Natural killer cell (primary cell): Measurements from ENCODE around the gene RSPRY1. TPM values are rescaled to one million over a fixed set of nuclear protein-coding genes. Genes with fewer than 3 reads are reported as not detected.

ENCODE experiments used
- ATAC-seq, 3 donors: fragments of 150-1000 bp in 2 of 3; fragments of 200-7000 bp in 1 of 3; cut with Tn5 transposase; 1 replicate in 1 of 3; 2 replicates in 2 of 3; pipeline ENCODE4 v1.10.0; 2021; ENCODE audit warnings: mild to moderate bottlenecking in 2 of 3, moderate library complexity in 2 of 3
- DNase-seq, 2 donors: peaks; one replicate each; pipeline versions ENCODE4 v3.0.0 to v3.0.0-alpha.2; 2013 to 2021; ENCODE audit warnings: mixed read lengths in 1 of 2
- H3K27ac ChIP-seq: one replicate; pipeline ENCODE4 v1.5.1; 2013; ENCODE audit warnings: mild to moderate bottlenecking, low read length
- H3K27me3 ChIP-seq: one replicate; pipeline ENCODE4 v1.6.1; 2013; ENCODE audit warnings: low read length; ENCODE audit not compliant: control insufficient read depth, insufficient read depth
- H3K36me3 ChIP-seq: one replicate; pipeline ENCODE4 v1.6.1; 2013; ENCODE audit warnings: low read length; ENCODE audit not compliant: control insufficient read depth, insufficient read depth
- H3K4me1 ChIP-seq: one replicate; pipeline ENCODE4 v1.6.1; 2013; ENCODE audit warnings: low read length; ENCODE audit not compliant: control insufficient read depth, insufficient read depth
- H3K4me3 ChIP-seq: one replicate; pipeline ENCODE4 v1.5.1; 2013; ENCODE audit warnings: low read length
- H3K9me3 ChIP-seq: one replicate; pipeline ENCODE4 v1.6.1; 2013; ENCODE audit warnings: low read length; ENCODE audit not compliant: control insufficient read depth, insufficient read depth
- H3K27ac Mint-ChIP-seq, 2 donors: one replicate each; pipeline ENCODE4 v1.8.0; 2022; ENCODE audit warnings: mild to moderate bottlenecking in 2 of 2, mixed read lengths in 2 of 2, moderate library complexity in 1 of 2
- H3K27me3 Mint-ChIP-seq, 2 donors: one replicate each; pipeline ENCODE4 v1.8.0; 2022; ENCODE audit warnings: low read depth in 2 of 2, mixed read lengths in 2 of 2
- H3K36me3 Mint-ChIP-seq: one replicate; pipeline ENCODE4 v1.8.0; 2022; ENCODE audit warnings: mixed read lengths
- H3K4me1 Mint-ChIP-seq, 2 donors: one replicate each; pipeline ENCODE4 v1.8.0; 2022; ENCODE audit warnings: mixed read lengths in 2 of 2
- H3K4me3 Mint-ChIP-seq: one replicate; pipeline ENCODE4 v1.8.0; 2022; ENCODE audit warnings: mild to moderate bottlenecking, moderate library complexity, mixed read lengths
- H3K9me3 Mint-ChIP-seq, 2 donors: one replicate each; pipeline ENCODE4 v1.8.0; 2022; ENCODE audit warnings: mixed read lengths in 2 of 2
- WGBS: methylation state at CpG from one replicate; pipeline ENCODE4 v1.1.7; 2013; ENCODE audit warnings: missing lambda C conversion rate; ENCODE audit not compliant: insufficient coverage; 5-methylcytosine and 5-hydroxymethylcytosine counted together
- intact Hi-C: fragments of 100-400 bp; cut with micrococcal nuclease; formaldehyde crosslinking; loops from one replicate; pipeline ENCODE4 v1.14.2; 2022
- total RNA-seq, 4 donors: library from RNA; stranded (reverse); fragments of 120-200 nt in 1 of 4; gene quantifications; one replicate each; pipeline versions ENCODE4 v1.2.3 to v1.2.4, GENCODE V29; 2013 to 2022
- TF ChIP-seq, protein P1 (sequence below): fragments of 200-600 bp; IDR thresholded peaks from one replicate; pipeline ENCODE4 v1.8.0; 2022; ENCODE audit warnings: antibody characterized with exemption

Gene RSPRY1
- total RNA-seq, 3 donors from 2014 or later (not counting 1 experiment from before 2014, with no cell fraction given), result 22.6 to 26.6 (median 23.4) TPM

DNA sequence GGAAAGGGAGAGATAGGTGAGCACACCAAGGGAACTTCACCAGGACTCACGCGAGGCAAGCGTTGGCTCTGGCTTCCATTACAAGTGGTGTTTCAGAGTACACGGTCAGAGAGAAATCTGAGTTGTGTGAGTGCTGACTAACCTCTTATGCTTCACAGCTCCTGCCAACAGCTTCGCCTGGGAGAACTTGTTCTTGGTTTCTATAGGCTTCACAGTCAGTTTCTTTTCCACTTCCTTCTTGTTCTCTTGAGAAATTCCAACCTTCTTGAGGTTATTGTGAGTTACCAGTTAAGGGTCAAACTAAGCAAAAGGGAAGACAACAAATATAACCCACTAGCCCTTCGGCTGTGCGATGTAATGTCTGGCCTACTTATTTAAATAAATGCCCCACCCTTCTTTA lies 19.2 kb upstream of the RSPRY1 start:
- ATAC-seq (no peak), DNase-seq (no peak)
- peak overlapping the region in 1 of 2 donors; percentile 25 for H3K27ac Mint-ChIP-seq
- H3K4me3 ChIP-seq, result no peak overlapping the region
- no peaks in the 10 kb centered on the region for H3K9me3 ChIP-seq
- H3K4me1 ChIP-seq, result peaks cover 2% of the 10 kb centered on the region
- H3K4me1 Mint-ChIP-seq, result peaks cover 0 to 5% of the 10 kb centered on the region in 2 donors
- WGBS, result 88% methylated on average over 7 of the region's 7 CpGs
- H3K27me3 ChIP-seq, result no peaks in the 10 kb centered on the region
- H3K36me3 ChIP-seq, result peaks cover 77% of the 10 kb centered on the region
- intact Hi-C loops, result loop anchor here (5.0 kb wide), 1 partner anchor 305 kb away; no protein-coding TSS in a partner anchor
- peaks cover 34% of the 10 kb centered on the region for H3K36me3 Mint-ChIP-seq
- H3K27me3 Mint-ChIP-seq, result no peaks in the 10 kb centered on the region
- no peak overlapping the region for H3K27ac ChIP-seq
- H3K4me3 Mint-ChIP-seq, result no peak overlapping the region
- no peaks in the 10 kb centered on the region for H3K9me3 Mint-ChIP-seq
- TF ChIP-seq, protein P1, sequence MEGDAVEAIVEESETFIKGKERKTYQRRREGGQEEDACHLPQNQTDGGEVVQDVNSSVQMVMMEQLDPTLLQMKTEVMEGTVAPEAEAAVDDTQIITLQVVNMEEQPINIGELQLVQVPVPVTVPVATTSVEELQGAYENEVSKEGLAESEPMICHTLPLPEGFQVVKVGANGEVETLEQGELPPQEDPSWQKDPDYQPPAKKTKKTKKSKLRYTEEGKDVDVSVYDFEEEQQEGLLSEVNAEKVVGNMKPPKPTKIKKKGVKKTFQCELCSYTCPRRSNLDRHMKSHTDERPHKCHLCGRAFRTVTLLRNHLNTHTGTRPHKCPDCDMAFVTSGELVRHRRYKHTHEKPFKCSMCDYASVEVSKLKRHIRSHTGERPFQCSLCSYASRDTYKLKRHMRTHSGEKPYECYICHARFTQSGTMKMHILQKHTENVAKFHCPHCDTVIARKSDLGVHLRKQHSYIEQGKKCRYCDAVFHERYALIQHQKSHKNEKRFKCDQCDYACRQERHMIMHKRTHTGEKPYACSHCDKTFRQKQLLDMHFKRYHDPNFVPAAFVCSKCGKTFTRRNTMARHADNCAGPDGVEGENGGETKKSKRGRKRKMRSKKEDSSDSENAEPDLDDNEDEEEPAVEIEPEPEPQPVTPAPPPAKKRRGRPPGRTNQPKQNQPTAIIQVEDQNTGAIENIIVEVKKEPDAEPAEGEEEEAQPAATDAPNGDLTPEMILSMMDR, result no peak

GRCh38 chr16:57167538-57167937 lies 18.6 kb upstream of the RSPRY1 start:
- intact Hi-C loops, result loop anchor here (5.0 kb wide), 1 partner anchor 305 kb away; no protein-coding TSS in a partner anchor
- Mint-ChIP-seq H3K27ac (no peak overlapping the region), H3K4me3 (no peak overlapping the region), H3K4me1 (peaks cover 0 to 5% of the 10 kb centered on the region in 2 donors), H3K27me3 (no peaks in the 10 kb centered on the region), H3K9me3 (no peaks in the 10 kb centered on the region), H3K36me3 (peaks cover 39% of the 10 kb centered on the region)
- no peak overlapping the region for H3K27ac ChIP-seq
- DNase-seq, result no peak
- no peak for ATAC-seq
- WGBS, result 87% methylated on average over 3 of the region's 3 CpGs
- no peaks in the 10 kb centered on the region for H3K9me3 ChIP-seq
- no peaks in the 10 kb centered on the region for H3K27me3 ChIP-seq
- TF ChIP-seq, protein P1, result no peak
- H3K4me1 ChIP-seq, result peaks cover 2% of the 10 kb centered on the region
- peaks cover 77% of the 10 kb centered on the region for H3K36me3 ChIP-seq
- H3K4me3 ChIP-seq, result no peak overlapping the region

DNA sequence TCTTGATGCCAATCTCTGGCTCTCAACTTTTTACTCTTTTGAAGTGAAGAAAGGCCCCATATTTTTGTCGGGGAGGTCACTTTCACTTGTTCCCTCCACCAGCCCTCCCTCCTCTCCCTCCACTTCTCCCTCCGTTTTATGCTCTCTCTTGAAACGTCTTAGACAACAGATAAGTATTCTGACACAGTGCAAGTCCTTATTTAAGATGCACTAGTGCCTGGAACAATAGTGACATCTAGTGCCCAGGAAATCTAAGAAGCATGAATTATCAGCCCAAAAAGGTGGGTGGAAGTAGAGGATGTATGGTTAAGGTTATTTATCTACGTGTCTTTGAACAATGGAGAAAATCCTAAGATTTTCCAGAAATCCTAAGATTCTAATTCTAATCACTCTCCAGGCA lies 18.2 kb upstream of the RSPRY1 start:
- DNase-seq (peak in 1 of 2 donors; percentile 85), ATAC-seq (peak; percentile 63 to 74 (median 68))
- Mint-ChIP-seq H3K27ac (no peak overlapping the region), H3K4me1 (peaks cover 0 to 5% of the 10 kb centered on the region in 2 donors), H3K27me3 (no peaks in the 10 kb centered on the region), H3K36me3 (peaks cover 43% of the 10 kb centered on the region), H3K4me3 (no peak overlapping the region), H3K9me3 (no peaks in the 10 kb centered on the region)
- peaks cover 2% of the 10 kb centered on the region for H3K4me1 ChIP-seq
- H3K27ac ChIP-seq, result no peak overlapping the region
- TF ChIP-seq, protein P1, result peak; percentile 43
- H3K36me3 ChIP-seq, result peaks cover 79% of the 10 kb centered on the region
- H3K27me3 ChIP-seq, result no peaks in the 10 kb centered on the region
- no peak overlapping the region for H3K4me3 ChIP-seq
- no peaks in the 10 kb centered on the region for H3K9me3 ChIP-seq
- intact Hi-C loops, result loop anchor here (1.0 to 5.0 kb wide), 3 partner anchors 83 to 306 kb away; no protein-coding TSS in a partner anchor
- 14% methylated on average over 3 of the region's 4 CpGs for WGBS

DNA sequence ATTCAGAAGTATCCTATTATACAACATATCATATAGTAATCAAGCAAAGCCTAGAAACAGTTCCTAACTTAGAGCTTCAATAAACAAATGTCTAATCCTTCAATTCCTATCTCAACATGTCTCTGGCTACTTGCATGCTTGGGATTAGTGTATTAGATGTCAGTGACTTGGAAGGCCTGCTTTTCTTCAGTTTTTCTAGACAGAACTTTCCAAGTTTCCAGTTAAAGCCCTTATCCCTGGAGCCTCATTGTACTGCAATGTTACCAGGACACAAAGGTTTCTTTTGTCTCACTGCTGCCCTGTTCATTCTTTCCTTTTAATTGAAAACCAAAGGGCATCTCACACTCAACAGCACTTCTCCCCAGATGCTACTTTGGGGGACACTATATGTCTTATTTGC lies 16.8 kb upstream of the RSPRY1 start:
- TF ChIP-seq, protein P1, result no peak
- no peaks in the 10 kb centered on the region for H3K27me3 ChIP-seq
- Mint-ChIP-seq H3K27ac (no peak overlapping the region), H3K27me3 (no peaks in the 10 kb centered on the region), H3K9me3 (no peaks in the 10 kb centered on the region), H3K36me3 (peaks cover 44% of the 10 kb centered on the region), H3K4me1 (peaks cover 0 to 5% of the 10 kb centered on the region in 2 donors), H3K4me3 (no peak overlapping the region)
- DNase-seq (no peak), ATAC-seq (no peak)
- no peaks in the 10 kb centered on the region for H3K9me3 ChIP-seq
- H3K36me3 ChIP-seq, result peaks cover 70% of the 10 kb centered on the region
- H3K27ac ChIP-seq, result no peak overlapping the region
- intact Hi-C loops, result loop anchor here (2.0 to 5.0 kb wide), 2 partner anchors 85 to 307 kb away; no protein-coding TSS in a partner anchor
- H3K4me1 ChIP-seq, result peaks cover 2% of the 10 kb centered on the region
- H3K4me3 ChIP-seq, result no peak overlapping the region
